ENCODE data around the gene GCC2.
A peak's percentile ranks its signal among the peaks of the same experiment; 100 is the strongest.
"Not testable (repeated sequence)": the region's sequence is repeated elsewhere in the genome, so short reads cannot be mapped to it uniquely, and the experiment has no call there.

DNA sequence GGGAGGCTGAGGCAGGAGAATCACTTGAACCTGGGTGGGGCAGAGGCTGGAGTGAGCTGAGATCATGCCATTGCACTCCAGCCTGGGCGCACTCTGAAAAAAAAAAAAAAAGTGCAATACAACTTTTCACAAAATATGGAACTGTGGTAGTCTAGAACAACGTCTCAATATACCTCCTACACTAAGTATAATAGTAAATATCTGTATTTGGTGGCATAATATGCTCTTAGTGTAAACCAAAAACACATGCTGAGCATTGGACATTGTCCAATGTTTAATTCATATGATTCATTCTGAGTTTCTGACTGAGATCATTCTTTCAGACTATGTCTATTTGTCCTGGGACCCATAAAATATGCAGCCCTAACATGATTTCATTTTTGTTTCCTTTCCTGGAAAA is 65.5 kb downstream of the GCC2 start:
- TF ChIP-seq, protein P1, sequence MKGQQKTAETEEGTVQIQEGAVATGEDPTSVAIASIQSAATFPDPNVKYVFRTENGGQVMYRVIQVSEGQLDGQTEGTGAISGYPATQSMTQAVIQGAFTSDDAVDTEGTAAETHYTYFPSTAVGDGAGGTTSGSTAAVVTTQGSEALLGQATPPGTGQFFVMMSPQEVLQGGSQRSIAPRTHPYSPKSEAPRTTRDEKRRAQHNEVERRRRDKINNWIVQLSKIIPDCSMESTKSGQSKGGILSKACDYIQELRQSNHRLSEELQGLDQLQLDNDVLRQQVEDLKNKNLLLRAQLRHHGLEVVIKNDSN (IDR thresholded peaks at IDR 0.05; ENCODE audit: borderline replicate concordance, low read depth) = not testable (repeated sequence)
- not testable (repeated sequence) for TF ChIP-seq JUND (IDR thresholded peaks at IDR 0.05); RCOR1 (IDR thresholded peaks at IDR 0.05; ENCODE audit: low read length); RFX5 (IDR thresholded peaks at IDR 0.05; ENCODE audit: low read length); EZH2phosphoT487 (IDR thresholded peaks at IDR 0.05; ENCODE audit: borderline replicate concordance, low read depth); SIN3A (IDR thresholded peaks at IDR 0.05; ENCODE audit: borderline replicate concordance, low read depth, low read length); FOXJ3 (CRISPR knock-in tag; IDR thresholded peaks at IDR 0.05); SMC3 (IDR thresholded peaks at IDR 0.05; ENCODE audit: low read depth, low read length); MXI1 (IDR thresholded peaks at IDR 0.05; ENCODE audit: low read depth, low read length)
- TF ChIP-seq, protein P2, sequence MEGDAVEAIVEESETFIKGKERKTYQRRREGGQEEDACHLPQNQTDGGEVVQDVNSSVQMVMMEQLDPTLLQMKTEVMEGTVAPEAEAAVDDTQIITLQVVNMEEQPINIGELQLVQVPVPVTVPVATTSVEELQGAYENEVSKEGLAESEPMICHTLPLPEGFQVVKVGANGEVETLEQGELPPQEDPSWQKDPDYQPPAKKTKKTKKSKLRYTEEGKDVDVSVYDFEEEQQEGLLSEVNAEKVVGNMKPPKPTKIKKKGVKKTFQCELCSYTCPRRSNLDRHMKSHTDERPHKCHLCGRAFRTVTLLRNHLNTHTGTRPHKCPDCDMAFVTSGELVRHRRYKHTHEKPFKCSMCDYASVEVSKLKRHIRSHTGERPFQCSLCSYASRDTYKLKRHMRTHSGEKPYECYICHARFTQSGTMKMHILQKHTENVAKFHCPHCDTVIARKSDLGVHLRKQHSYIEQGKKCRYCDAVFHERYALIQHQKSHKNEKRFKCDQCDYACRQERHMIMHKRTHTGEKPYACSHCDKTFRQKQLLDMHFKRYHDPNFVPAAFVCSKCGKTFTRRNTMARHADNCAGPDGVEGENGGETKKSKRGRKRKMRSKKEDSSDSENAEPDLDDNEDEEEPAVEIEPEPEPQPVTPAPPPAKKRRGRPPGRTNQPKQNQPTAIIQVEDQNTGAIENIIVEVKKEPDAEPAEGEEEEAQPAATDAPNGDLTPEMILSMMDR (IDR thresholded peaks at IDR 0.05) = not testable (repeated sequence)
- 0 out of 4 replicates have a peak, but pooled peaks of 1 of the 2 experiments have one; percentile 24 for TF ChIP-seq EP300 (IDR thresholded peaks at IDR 0.05; ENCODE audit: borderline replicate concordance in 1 of 2, low read depth in 1 of 2, low read length in 1 of 2)
- TF ChIP-seq, protein P3, sequence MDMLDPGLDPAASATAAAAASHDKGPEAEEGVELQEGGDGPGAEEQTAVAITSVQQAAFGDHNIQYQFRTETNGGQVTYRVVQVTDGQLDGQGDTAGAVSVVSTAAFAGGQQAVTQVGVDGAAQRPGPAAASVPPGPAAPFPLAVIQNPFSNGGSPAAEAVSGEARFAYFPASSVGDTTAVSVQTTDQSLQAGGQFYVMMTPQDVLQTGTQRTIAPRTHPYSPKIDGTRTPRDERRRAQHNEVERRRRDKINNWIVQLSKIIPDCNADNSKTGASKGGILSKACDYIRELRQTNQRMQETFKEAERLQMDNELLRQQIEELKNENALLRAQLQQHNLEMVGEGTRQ (IDR thresholded peaks at IDR 0.05; ENCODE audit: borderline replicate concordance, low read depth, low read length) = not testable (repeated sequence)
- TF ChIP-seq, protein P4, sequence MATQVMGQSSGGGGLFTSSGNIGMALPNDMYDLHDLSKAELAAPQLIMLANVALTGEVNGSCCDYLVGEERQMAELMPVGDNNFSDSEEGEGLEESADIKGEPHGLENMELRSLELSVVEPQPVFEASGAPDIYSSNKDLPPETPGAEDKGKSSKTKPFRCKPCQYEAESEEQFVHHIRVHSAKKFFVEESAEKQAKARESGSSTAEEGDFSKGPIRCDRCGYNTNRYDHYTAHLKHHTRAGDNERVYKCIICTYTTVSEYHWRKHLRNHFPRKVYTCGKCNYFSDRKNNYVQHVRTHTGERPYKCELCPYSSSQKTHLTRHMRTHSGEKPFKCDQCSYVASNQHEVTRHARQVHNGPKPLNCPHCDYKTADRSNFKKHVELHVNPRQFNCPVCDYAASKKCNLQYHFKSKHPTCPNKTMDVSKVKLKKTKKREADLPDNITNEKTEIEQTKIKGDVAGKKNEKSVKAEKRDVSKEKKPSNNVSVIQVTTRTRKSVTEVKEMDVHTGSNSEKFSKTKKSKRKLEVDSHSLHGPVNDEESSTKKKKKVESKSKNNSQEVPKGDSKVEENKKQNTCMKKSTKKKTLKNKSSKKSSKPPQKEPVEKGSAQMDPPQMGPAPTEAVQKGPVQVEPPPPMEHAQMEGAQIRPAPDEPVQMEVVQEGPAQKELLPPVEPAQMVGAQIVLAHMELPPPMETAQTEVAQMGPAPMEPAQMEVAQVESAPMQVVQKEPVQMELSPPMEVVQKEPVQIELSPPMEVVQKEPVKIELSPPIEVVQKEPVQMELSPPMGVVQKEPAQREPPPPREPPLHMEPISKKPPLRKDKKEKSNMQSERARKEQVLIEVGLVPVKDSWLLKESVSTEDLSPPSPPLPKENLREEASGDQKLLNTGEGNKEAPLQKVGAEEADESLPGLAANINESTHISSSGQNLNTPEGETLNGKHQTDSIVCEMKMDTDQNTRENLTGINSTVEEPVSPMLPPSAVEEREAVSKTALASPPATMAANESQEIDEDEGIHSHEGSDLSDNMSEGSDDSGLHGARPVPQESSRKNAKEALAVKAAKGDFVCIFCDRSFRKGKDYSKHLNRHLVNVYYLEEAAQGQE (IDR thresholded peaks at IDR 0.05; ENCODE audit: low read depth, low read length) = not testable (repeated sequence)

Measured in SK-N-SH (cell line).